Right lobe of liver (tissue), 4 donors: Measurements from ENCODE around the gene AEBP1.

Source experiments
- CTCF ChIP-seq, 4 donors: fragments of 200-600 bp in 3 of 4; fragments of 450-650 bp in 1 of 4; IDR thresholded peaks; one replicate each; pipeline versions ENCODE4 v1.5.1 to v1.8.0; 2016 to 2022; ENCODE audit warnings: antibody characterized with exemption in 4 of 4, mild to moderate bottlenecking in 2 of 4
- POLR2A ChIP-seq: fragments of 450-650 bp; IDR thresholded peaks from one replicate; pipeline ENCODE4 v1.6.1; 2017; ENCODE audit warnings: antibody characterized with exemption, mild to moderate bottlenecking
- donor health status: DM: no; HTN: no; CAD: no.
- donor health status: DM: no; HTN: no; CAD: no.
- donor health status: DM: no; HTN: yes; CAD: no.

- TF ChIP-seq CTCF (IDR thresholded peaks at IDR 0.05) = no peak
- no peak for TF ChIP-seq POLR2A
Observed at GRCh38 chr7:44085546-44085945, 18.6 kb upstream of the AEBP1 start.
